HG03095 (cell line): ENCODE measurements around the gene COX8C.
"Not testable (repeated sequence)": the region's sequence is repeated elsewhere in the genome, so short reads cannot be mapped to it uniquely, and the experiment has no call there.

Experiments used
- ATAC-seq: cut with Tn5 transposase; IDR thresholded peaks from one replicate; pipeline ENCODE4 v1.9.1; 2021; ENCODE audit warnings: moderate library complexity; ENCODE audit not compliant: unreplicated experiment

Gene COX8C

GRCh38 chr14:93319958-93320357 is 27.0 kb upstream of the COX8C start:
- peak; percentile 46 for ATAC-seq

GRCh38 chr14:93320489-93320888 is 26.5 kb upstream of the COX8C start:
- ATAC-seq, result no peak

- no peak for ATAC-seq
Measured at GRCh38 chr14:93322929-93323599, 23.9 kb upstream of the COX8C start.

- no peak for ATAC-seq
Measured at GRCh38 chr14:93323600-93324174, 23.3 kb upstream of the COX8C start.

GRCh38 chr14:93326196-93326595 is 20.8 kb upstream of the COX8C start:
- ATAC-seq, result no peak

GRCh38 chr14:93328546-93328945 is 18.4 kb upstream of the COX8C start:
- no peak for ATAC-seq

- ATAC-seq, result no peak
Measured at GRCh38 chr14:93329965-93330608, 16.9 kb upstream of the COX8C start.

GRCh38 chr14:93330609-93331000 is 16.4 kb upstream of the COX8C start:
- ATAC-seq, result no peak

GRCh38 chr14:93331002-93331727 is 15.8 kb upstream of the COX8C start:
- no peak for ATAC-seq

GRCh38 chr14:93331728-93332396 is 15.1 kb upstream of the COX8C start:
- no peak for ATAC-seq

- ATAC-seq, result peak; percentile 58
Measured at GRCh38 chr14:93332397-93332852, 14.6 kb upstream of the COX8C start.

GRCh38 chr14:93332853-93333630 is 13.9 kb upstream of the COX8C start, which contains the start of gene BTBD7:
BTBD7 (minus strand) TSS chr14:93333036; CDS start chr14:93296051, 36,985 bp downstream.
- ATAC-seq, result peak; percentile 75

GRCh38 chr14:93333631-93334103 is 13.3 kb upstream of the COX8C start:
- ATAC-seq, result no peak

- no peak for ATAC-seq
Measured at GRCh38 chr14:93337143-93337753, 9.7 kb upstream of the COX8C start.

GRCh38 chr14:93337884-93338283 is 9.1 kb upstream of the COX8C start:
- no peak for ATAC-seq

GRCh38 chr14:93343266-93343665 is 3.7 kb upstream of the COX8C start:
- no peak for ATAC-seq

GRCh38 chr14:93343797-93344196 is 3.2 kb upstream of the COX8C start:
- no peak for ATAC-seq

GRCh38 chr14:93347850-93348249 is 868 bp downstream of the COX8C start:
- no peak for ATAC-seq

GRCh38 chr14:93348292-93348691 is 1.3 kb downstream of the COX8C start:
- ATAC-seq, result no peak

GRCh38 chr14:93354873-93355272 is 7.9 kb downstream of the COX8C start:
- not testable (repeated sequence) for ATAC-seq
